Loucy (cell line): ENCODE measurements around the gene LTBP4.

ENCODE experiments used
- CTCF ChIP-seq: fragments of 200-600 bp; sonication (generic); conservative IDR thresholded peaks from 2 replicates; pipeline ENCODE4 v1.5.1; 2014; ENCODE audit warnings: mild to moderate bottlenecking, antibody characterized with exemption, low read length
- EZH2phosphoT487 ChIP-seq: fragments of 200-600 bp; IDR thresholded peaks from 2 replicates; pipeline ENCODE4 v1.6.1; 2018; ENCODE audit warnings: antibody characterized with exemption, mild to moderate bottlenecking, moderate library complexity, borderline replicate concordance

DNA sequence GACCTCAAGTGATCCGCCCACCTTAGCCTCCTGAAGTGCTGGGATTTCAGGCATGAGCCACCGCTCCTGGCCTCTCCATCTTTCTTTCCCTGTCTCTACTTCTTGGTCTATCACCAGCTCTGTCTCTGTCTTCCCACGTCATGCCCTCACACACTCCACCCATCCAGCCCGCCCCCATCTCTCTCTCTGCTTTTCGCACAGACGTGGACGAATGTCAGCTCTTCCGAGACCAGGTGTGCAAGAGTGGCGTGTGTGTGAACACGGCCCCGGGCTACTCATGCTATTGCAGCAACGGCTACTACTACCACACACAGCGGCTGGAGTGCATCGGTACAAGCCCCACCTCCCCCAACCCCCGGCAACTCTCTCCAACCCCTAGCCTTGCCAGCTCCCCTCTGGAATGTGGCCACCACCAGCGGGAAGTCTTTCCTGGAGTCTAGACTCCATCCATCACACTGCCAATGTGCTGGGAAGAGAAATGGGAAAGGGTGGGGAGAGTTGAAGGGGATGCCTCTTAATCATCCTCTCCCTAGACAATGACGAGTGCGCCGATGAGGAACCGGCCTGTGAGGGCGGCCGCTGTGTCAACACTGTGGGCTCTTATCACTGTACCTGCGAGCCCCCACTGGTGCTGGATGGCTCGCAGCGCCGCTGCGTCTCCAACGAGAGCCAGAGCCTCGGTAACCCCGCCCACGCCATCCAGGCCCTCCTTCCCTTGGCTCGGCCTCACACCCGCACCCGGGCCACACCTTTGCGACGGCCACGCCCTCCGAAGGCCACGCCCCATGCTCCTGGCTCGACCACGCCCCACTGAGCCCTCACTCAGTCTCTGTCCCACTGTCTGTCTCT lies 22.5 kb downstream of the LTBP4 start:
- TF ChIP-seq CTCF (no peak), EZH2phosphoT487 (no peak)
